ENCODE data around the gene DNER. TPM values are rescaled to one million over a fixed set of nuclear protein-coding genes. Genes with fewer than 3 reads are reported as not detected.
"Not testable (repeated sequence)": the region's sequence is repeated elsewhere in the genome, so short reads cannot be mapped to it uniquely, and the experiment has no call there.

DNER gene
- total RNA-seq, 1 donor: not detected

- no peak for DNase-seq (ENCODE audit: low read depth in 2 of 3, low spot score in 2 of 3)
These were observed 304.6 kb downstream of the DNER start for GRCh38 chr2:229409751-229410181.

- DNase-seq (ENCODE audit: low read depth in 2 of 3, low spot score in 2 of 3): no peak
These were observed 305.4 kb downstream of the DNER start for GRCh38 chr2:229408962-229409361.

DNA sequence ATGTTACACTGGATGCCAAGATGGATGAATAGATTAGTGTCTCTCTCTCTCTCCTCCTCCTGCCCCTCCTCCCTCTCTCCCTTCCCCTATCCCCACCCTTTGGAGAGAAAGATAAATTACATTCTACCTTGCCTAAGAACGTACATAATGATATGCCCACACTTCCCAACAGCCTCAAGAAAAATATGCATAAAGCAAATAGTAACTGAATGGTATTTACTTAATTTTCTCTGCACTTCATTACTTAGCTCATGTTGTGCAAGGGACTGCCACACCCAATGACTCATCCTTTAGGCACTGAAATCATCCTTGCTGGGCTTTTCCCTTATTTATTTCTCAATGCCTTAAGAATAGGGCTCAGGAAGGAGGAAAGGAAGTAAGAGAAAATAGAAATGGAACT lies 306.0 kb downstream of the DNER start:
- no peak for DNase-seq (ENCODE audit: low read depth in 2 of 3, low spot score in 2 of 3)

DNA sequence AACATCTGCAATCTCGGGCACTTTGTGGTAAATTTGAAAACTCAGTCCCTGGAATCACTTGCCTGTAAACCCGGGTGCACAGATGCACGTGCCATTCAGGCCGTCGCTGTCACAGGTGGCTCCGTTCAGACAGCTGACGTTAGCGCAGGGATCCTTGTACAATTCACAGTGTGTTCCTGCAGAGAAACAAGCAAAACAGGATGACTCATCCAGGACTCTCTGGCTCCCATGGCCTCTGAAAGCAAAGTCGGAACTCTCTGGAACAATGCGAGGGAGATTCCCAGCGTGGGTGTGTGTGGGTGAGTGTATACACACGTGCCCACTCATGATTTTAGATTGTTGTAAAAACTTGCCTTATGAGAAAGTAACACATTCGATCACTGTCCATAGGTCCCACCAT lies 307.2 kb downstream of the DNER start:
- DNase-seq (ENCODE audit: low read depth in 2 of 3, low spot score in 2 of 3): no peak

DNA sequence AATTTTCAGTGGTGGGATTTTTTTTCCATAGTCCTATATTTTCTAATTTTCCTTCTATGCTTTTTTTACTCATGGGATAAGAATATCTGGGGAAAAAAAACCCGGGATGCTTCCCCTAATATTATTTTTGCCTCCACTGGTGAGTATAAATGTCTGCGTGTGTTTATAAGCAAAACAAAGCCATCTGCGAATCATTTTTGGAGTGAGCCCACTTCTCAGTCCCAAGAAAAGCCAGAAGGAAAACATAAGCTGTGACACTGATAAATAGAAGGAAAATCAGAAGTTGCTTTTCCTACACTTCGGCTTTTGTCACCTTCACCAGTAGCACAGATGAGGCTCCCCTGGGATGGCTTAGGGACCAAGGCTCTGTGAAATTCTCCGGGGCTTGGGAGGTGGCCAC lies 308.6 kb downstream of the DNER start:
- no peak for DNase-seq (ENCODE audit: low read depth in 2 of 3, low spot score in 2 of 3)

DNA sequence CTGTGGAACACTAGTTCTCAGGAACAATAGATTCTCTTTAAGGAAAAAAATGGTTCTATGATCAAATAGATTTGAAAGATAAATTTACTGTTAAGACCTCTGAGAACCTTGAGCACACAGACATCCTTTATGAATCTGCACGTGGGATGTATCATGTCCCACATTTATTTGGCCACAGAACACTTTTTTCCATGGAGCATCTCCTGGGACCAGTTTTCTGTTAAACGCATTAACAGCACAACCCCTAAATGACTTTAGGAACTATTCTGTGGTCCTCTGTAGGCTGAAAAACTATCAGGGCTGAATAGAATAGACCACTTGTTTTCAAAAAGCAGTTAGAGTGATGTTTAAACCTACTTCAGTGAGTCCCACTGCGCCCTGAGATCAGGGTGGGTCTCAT lies 311.1 kb downstream of the DNER start:
- no peak for DNase-seq (ENCODE audit: low read depth in 2 of 3, low spot score in 2 of 3)

- DNase-seq (ENCODE audit: low read depth in 2 of 3, low spot score in 2 of 3): no peak
These were observed 313.0 kb downstream of the DNER start for GRCh38 chr2:229401171-229401865.

DNA sequence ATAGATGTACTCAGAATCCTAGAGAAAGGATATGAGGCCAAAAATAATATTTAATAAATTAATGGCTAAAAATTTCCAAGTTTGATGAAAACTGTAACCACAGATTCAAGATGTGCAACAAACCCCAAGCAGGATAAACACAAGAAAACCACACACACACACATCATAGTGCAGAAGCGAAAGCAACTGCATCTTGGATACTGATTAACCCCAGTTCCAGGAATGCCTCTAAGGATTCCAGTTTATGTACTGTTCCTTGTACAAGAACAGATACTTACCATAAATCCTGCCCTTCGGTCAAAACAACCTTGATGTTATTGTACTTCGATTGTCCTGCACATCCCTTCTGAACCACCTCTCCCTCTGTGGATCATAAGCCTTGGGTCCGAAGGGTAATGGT lies 320.4 kb downstream of the DNER start:
- DNase-seq (ENCODE audit: low read depth in 2 of 3, low spot score in 2 of 3): no peak

DNA sequence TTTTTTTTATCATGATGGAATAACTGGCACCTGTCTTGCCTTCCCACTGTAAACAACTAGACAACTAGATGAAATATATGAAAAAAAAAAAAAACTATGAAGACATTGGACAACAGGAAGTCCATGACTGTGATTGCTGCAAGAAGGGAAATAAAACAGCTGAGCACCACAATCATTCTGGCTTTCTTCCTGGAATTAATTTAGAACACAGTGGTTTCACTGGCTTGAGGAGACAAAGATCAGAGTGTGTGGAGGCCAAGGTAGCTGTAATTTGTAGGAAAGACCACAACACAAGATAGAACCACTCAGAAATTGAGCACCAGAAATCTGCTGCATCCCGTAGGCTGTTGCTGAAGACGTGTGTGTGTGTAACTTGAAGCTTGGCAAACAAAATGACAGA lies 322.2 kb downstream of the DNER start:
- no peak for DNase-seq (ENCODE audit: low read depth in 2 of 3, low spot score in 2 of 3)

DNA sequence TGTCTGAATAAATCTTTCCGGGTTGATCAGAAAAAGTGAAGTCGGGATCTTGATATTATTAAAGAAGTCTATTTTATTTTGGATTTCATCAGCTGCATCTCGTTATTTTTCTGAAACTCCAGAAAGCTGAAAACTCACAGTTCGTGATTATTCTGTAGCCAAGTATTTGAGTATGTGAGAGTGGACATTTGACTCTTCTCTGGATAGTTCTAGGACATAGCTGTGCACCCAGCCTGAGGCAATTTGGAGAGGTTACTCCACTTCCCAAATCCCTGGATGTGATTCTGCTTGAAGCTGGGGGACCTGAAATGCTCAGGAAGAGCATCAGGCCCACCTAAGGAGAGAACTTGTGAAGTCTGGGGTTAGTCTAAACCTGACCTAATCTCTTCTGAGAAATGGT lies 325.6 kb downstream of the DNER start:
- no peak for DNase-seq (ENCODE audit: low read depth in 2 of 3, low spot score in 2 of 3)

GRCh38 chr2:229387866-229388265 lies 326.5 kb downstream of the DNER start:
- DNase-seq (ENCODE audit: low read depth in 2 of 3, low spot score in 2 of 3): no peak

- DNase-seq (ENCODE audit: low read depth in 2 of 3, low spot score in 2 of 3): no peak
These were observed 334.2 kb downstream of the DNER start for GRCh38 chr2:229380101-229380625.

GRCh38 chr2:229378386-229378785 lies 336.0 kb downstream of the DNER start:
- DNase-seq (ENCODE audit: low read depth in 2 of 3, low spot score in 2 of 3): no peak

DNA sequence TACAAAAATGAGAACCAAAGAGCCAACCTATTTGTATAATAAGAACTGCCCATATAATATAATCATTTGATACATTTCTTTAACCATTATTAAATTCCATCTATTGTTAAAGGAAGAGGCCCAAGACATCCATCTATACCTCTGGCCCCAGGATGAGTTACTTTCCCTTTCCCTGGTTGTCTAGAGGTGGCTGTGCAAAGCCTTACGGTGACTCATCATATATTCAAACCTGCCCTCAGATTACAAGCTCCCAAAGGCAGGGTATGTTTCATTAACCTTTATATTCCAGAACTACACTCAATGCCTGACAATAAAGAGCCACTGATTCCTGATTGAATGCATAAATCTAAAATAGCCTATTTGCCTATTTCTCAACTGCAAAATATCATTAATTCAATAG lies 337.5 kb downstream of the DNER start:
- no peak for DNase-seq (ENCODE audit: low read depth in 2 of 3, low spot score in 2 of 3)

DNA sequence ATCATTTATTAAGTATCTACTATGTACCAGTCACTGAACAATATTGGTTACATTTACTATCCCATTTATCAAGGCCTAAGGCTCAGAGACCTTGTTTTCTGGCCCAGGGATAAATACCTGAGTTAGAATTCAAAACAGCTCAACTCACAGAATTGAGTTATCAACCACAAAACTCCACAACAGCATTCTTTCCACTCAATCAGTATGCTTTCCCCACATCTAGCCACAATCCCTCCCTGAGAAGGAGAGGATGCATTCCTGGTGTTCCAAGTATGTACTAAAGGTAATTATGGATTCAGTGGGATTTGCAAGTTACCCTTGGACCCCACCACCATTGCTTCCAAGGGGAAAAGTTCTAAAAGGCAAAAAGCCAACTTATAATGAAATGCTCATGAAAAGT lies 339.1 kb downstream of the DNER start:
- DNase-seq (ENCODE audit: low read depth in 2 of 3, low spot score in 2 of 3): no peak

GRCh38 chr2:229373311-229373710 lies 341.0 kb downstream of the DNER start:
- not testable (repeated sequence) for DNase-seq (ENCODE audit: low read depth in 2 of 3, low spot score in 2 of 3)

DNA sequence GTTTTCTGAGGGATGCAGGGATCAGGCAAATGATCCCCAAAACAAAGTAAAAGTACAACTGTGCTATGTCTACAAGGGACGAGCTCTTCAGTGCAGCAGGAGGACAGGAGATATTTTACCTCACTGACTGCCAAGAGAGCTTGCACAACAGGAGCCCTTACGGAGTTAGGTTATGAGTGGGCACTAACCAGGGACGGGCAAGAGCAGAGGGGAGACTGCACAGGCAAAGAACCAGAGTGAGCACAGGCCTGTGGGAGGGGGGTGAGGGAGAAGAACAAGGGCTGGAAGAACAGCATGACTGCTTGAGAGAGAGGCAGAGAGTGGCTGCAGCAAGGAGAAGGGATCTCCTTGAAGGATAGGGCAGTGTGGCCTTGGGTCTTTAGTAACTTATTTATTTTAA lies 342.1 kb downstream of the DNER start:
- DNase-seq (ENCODE audit: low read depth in 2 of 3, low spot score in 2 of 3): no peak

DNA sequence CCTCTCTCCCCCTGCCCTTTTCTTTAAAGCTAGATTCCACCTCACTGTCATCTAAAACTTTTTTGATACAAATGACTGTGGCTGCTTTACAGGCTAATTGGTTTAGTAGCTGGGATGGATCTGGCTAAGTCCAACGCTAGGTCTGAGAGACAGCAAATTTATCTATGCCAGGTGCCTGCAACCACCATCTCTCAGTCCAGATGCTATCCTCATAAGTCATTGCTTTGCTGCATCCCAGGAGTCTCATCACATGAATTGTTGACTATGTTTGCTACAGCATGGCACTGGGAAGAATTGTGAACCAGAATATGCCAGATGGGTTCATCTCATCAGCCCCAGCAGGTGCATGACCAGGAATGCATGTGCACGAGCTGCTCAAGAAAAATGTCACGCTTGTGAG lies 343.3 kb downstream of the DNER start:
- no peak for DNase-seq (ENCODE audit: low read depth in 2 of 3, low spot score in 2 of 3)

- DNase-seq (ENCODE audit: low read depth in 2 of 3, low spot score in 2 of 3): no peak
These were observed 343.8 kb downstream of the DNER start for GRCh38 chr2:229370509-229370908.

DNA sequence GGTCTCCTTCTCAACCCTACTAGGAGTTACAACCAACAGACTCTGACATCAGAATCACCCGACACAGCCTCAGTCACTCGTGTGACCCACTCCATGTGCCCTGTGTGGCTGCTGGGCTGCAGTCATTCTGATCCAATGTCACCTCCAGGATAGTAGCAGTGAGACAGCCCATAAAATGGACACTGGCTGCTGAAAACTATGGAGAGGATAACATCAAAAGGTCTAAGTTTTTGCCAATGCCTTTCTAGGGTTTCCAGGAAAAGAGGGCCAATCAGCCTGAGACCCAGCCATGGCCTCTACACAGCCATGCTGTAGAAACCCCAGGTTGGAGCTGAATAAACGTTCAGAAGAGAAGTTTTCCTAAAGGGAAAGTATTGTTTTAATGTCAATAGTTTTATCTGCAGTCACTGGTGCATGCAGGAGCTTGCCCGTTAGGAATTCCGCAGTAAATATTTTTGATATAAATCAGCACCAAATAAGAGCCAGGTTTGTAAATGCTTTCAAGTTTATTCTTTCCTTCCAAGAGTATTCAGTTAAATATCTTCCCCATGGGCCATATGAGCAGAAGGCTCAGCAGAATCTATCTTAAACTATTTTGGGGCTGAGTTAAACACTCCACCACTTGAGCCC lies 351.1 kb downstream of the DNER start:
- DNase-seq (ENCODE audit: low read depth in 2 of 3, low spot score in 2 of 3): no peak

DNA sequence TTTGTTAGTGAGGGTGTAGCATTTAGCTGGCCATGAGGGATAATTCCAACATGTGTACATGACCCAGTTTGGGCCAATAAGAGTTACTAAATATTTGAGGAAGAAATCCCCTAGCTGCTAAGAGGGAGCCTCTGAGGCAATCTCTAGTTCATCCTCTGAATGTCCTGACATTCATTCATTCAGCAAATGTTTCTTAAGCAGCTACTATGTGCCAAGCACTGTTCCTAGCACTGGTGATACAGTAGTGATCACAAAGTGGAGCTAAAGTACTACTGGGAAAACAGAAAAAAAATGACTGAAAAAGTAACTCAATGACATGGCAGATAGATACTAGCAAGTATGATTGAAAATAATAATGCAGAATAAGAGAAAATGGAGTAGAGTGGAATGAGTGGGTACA lies 363.5 kb downstream of the DNER start:
- no peak for DNase-seq (ENCODE audit: low read depth in 2 of 3, low spot score in 2 of 3)

- no peak for DNase-seq (ENCODE audit: low read depth in 2 of 3, low spot score in 2 of 3)
These were observed 364.1 kb downstream of the DNER start for GRCh38 chr2:229350117-229350805.
